HG03060 (cell line): Measurements from ENCODE around the gene IGFBP5.

Experiments used
- ATAC-seq: cut with Tn5 transposase; IDR thresholded peaks from one replicate; pipeline ENCODE4 v1.9.1; 2021; ENCODE audit warnings: low read depth, moderate number of reproducible peaks; ENCODE audit not compliant: unreplicated experiment

The IGFBP5 gene

GRCh38 chr2:216690456-216690852, 4.9 kb downstream of the IGFBP5 start:
- ATAC-seq = no peak

DNA sequence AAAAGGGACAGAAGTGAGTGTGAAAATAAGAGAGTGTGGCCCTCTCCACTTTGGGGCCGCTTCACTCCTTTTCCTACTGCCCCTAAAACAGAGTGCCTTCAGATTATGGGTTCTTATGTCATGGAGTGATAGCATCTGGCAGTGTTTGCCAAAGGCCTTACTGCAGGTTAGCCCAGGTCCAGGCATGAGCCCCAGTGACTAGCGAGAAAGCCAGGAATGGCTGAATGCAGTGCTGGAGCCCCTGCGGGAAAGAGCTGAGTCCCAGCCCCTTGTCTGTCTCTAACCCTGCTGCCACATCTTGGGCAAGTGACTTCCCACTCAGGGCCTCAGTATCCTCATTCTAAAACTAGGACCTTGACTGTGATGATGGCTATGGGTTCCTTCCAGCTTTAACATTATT, 6.0 kb downstream of the IGFBP5 start:
- no peak for ATAC-seq

- ATAC-seq = no peak
Measured at GRCh38 chr2:216688731-216689340, 6.5 kb downstream of the IGFBP5 start.

GRCh38 chr2:216687646-216688045, 7.7 kb downstream of the IGFBP5 start:
- no peak for ATAC-seq

- ATAC-seq = no peak
Measured at GRCh38 chr2:216687111-216687510, 8.2 kb downstream of the IGFBP5 start.

DNA sequence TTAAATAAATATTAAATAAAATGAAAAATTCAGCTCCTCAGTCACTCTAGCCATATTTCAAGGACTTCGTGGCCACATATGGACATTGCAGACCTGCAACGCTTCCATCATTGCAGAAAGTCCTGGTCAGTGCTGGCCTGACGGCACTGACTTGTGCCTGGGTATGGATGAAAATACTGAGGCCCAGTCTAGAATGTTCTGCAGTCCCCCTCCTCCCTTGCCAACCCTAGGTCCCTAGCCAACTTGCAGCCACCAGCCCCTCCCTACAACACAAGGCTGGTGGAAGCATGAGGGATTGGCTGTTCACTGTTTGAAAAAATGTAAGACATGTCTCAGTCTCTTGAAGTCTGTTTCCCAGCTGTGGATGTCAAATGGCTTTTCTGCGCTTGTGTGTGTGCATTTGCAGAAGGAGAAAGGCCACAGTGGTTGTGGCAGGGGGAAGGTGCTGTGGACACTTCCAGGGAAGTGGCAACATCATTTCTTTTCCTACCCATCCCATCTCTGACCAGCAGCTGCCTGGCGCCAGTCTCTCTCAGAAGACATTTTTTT, 9.9 kb downstream of the IGFBP5 start:
- no peak for ATAC-seq

DNA sequence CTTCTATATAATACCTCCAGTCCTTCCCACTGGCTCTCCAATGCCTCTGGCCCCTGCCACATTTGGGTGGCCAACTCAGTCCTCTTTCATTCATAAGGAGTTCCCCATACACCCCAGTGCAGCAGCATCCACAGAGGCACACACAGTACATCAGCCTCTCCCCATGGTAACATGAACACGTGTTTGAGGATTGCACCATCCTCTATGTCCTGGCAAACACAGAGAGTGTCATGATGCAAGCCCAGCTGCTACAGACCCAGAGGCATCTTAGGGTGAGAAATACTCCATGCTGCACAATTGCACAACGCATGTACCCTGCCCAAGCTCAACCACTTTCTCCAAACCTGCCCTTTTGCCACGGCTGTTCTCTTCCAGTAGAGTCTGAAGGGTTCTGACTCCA, 11.5 kb downstream of the IGFBP5 start:
- ATAC-seq = no peak

DNA sequence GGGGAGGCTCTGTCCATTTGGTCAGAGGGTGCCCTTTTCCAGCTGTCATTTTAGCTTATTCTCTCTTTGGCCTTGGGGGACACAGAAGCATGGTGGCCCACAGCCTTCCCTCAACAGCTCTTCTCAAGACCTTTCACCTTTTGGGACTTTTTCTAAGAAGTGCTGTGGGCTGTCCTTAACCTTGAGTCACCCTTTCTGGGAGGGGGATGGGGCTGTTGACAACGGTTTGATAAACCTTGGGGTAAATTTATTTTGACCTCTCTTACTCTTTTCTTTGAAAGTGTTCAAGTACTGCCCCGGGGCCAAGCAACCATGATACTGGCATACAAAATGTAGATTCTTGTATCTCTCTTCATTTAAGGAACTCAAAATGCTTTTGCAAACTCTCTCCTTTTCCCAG, 13.7 kb downstream of the IGFBP5 start:
- ATAC-seq = no peak

GRCh38 chr2:216680951-216681629, 14.3 kb downstream of the IGFBP5 start:
- ATAC-seq = no peak

DNA sequence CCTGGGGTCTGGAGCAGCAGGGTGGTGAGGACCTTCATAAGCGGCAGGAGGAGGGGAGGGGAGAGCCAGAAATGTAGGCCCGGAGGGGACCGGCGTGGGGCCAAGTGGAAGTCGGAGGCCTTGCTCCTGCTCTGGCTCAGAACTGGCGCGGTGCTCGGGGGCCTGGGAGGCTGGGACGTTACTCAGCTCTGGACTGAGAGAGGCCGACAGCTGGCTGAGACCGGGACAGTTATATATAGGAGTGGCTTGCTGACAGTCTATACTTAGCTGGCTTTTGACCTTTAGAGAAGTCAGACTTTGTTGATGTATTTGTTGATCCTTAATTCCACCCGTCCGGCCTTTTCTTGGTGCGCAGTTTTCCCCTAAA, 15.7 kb downstream of the IGFBP5 start:
- ATAC-seq = no peak

GRCh38 chr2:216678813-216679657, 16.3 kb downstream of the IGFBP5 start:
- ATAC-seq = no peak

GRCh38 chr2:216678098-216678465, 17.3 kb downstream of the IGFBP5 start:
- ATAC-seq = no peak

DNA sequence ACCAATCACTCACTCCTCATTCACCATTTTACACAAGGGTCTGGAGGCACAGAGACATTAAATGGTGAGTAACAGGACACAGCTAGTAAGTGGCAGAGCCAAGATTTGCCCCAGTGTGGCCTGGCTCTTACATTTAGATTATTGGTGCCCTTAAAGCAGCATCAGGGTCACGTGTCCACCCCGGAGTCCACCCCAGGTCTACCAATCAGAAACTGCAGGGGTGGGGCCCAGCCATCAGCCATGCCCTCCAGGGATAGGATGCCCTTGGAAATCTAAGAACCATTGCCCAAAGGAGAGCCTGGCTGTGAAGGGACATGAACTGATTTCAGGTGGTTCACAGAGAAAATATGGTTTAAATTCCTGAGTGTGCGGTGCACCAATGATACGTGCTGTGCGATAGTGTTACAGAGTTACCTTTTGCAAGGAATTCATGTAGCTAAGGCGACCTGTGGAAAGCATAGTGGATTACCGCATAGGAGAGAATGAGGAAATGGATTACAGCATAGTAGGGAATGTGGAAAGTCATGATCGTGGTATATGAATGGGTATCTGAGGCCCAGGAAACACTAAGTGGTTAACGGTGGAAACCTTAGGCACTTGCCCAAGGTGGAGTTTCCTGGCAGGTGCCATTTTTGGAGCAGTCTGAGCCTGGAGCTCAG, 17.8 kb downstream of the IGFBP5 start:
- ATAC-seq = no peak

DNA sequence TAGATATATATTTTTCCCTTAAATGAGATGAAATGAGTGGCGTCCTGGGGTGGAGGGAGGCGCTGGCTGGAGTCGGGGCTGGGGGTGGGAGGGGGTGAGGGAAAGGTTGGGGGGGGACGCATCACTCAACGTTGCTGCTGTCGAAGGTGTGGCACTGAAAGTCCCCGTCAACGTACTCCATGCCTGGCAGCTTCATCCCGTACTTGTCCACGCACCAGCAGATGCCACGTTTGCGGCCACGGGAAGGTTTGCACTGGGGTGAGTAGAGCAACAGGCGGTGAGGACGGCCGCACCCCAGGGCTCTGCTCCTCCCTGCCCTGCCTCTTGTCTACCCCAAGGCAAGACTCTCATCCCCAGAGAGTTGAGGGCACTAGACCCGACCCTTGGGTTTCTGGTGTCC, 18.7 kb downstream of the IGFBP5 start:
- no peak for ATAC-seq

- ATAC-seq = no peak
Measured at GRCh38 chr2:216674376-216674775, 21.0 kb downstream of the IGFBP5 start.

GRCh38 chr2:216673609-216674008, 21.7 kb downstream of the IGFBP5 start:
- ATAC-seq = no peak

DNA sequence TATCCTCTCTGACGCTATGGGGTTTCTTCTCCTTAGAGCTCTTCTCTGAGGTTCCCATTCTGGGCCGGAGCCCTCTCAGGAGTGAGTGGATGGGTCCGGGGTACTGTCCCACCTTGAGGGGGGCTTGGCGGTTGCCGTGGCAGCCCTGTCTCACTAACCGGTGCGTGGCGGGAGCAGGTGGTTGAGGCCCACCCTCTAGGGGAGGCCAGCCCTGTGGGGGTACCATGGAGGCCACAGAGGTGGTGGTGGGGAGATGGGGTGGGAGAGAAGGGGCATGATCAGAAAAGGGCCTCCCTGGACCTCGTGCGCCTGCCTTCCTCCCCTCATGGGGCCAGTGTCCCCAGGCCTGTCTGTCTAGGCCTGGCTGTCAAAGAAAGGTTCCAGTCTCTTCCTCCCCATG, 22.3 kb downstream of the IGFBP5 start:
- ATAC-seq = no peak

GRCh38 chr2:216672466-216672865, 22.9 kb downstream of the IGFBP5 start:
- ATAC-seq = no peak

DNA sequence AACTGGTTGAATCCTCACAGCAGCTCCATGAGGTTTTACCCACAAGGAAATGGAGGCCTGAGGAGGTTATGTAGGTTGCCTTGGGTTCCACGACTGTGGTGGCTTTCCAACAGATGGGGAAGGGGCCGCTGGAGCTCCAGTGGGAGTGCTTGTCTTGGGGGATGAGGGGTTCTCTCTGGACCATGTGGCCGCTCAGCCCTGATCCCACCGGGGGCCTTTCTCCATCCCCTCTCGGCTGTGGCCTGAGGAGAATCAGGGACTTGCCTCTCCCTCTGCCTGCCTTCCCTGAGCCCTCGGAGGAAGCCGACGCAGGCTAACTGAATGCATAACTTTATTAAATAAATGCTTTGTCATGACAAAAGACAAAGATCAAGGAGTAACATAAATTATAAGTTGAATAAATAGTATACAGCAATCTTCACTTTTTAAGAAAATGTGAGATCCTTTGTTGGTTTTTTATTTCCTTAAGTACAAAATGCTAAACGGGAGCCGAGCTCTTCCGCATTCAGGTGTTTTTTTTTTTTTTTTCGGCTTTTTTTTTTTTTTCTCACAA, 23.5 kb downstream of the IGFBP5 start:
- ATAC-seq = no peak

DNA sequence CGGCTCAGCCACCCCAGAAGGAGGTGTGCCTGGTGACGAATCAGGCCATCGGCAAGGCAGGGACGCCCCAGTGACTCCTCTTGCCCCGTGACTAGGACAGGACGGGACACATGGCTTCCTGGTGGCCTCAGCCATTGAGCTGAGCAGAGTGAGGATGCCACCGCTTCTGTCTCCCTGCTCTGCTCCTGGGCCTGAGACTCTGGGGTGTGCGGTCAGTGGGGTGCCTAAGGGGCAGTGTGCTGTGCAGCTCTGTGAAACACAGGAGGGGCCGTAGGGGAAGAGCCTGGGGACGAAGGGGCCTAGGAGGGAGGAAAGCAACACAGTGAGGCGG, 24.3 kb downstream of the IGFBP5 start:
- no peak for ATAC-seq
